HEK293 (cell line): ENCODE results near the gene PGAP6.

Experiments
- CTCF ChIP-seq: fragments of 450-650 bp; formaldehyde crosslinking; IDR thresholded peaks from 2 replicates; pipeline ENCODE4 v1.5.1; 2016; ENCODE audit warnings: missing biosample characterization, missing genetic modification characterization
- ZNF561 ChIP-seq: fragments of 450-650 bp; IDR thresholded peaks from 2 replicates; pipeline ENCODE4 v1.5.1; 2018; ENCODE audit warnings: missing biosample characterization, missing genetic modification characterization, borderline replicate concordance

GRCh38 chr16:347203-347602 is 34.6 kb downstream of the PGAP6 start:
- TF ChIP-seq CTCF (tag by site-specific recombination), result no peak
- no peak for TF ChIP-seq ZNF561 (tag by site-specific recombination)
